GM18505 (cell line): ENCODE measurements around the gene ZMPSTE24.
A peak's percentile ranks its signal among the peaks of the same experiment; 100 is the strongest.
"Not testable (repeated sequence)": the region's sequence is repeated elsewhere in the genome, so short reads cannot be mapped to it uniquely, and the experiment has no call there.

Experiments used
- ATAC-seq: cut with Tn5 transposase; IDR thresholded peaks from one replicate; pipeline ENCODE4 v1.9.1; 2021; ENCODE audit not compliant: unreplicated experiment
- POLR2A ChIP-seq: IDR thresholded peaks from 4 replicates; pipeline ENCODE4 v1.6.1; 2011; ENCODE audit warnings: borderline replicate concordance; ENCODE audit not compliant: insufficient read depth, insufficient read length; ENCODE audit errors: extremely low read depth

ZMPSTE24 gene

GRCh38 chr1:40257688-40258444 is at the start of gene ZMPSTE24:
ZMPSTE24 (plus strand) TSS chr1:40258236; CDS start chr1:40258272, 36 bp downstream.
- ATAC-seq, result peak; percentile 87
- peak; percentile 80 for TF ChIP-seq POLR2A

- no peak for ATAC-seq
- TF ChIP-seq POLR2A, result no peak
Measured at GRCh38 chr1:40210511-40211204, 47.4 kb upstream of the ZMPSTE24 start.

- no peak for TF ChIP-seq POLR2A
- no peak for ATAC-seq
Measured at GRCh38 chr1:40218333-40218732, 39.7 kb upstream of the ZMPSTE24 start.

GRCh38 chr1:40221471-40221905 is 36.5 kb upstream of the ZMPSTE24 start:
- ATAC-seq, result not testable (repeated sequence)

GRCh38 chr1:40221977-40222772 is 35.9 kb upstream of the ZMPSTE24 start:
- no peak for ATAC-seq
- no peak for TF ChIP-seq POLR2A

GRCh38 chr1:40224040-40224439 is 34.0 kb upstream of the ZMPSTE24 start:
- ATAC-seq, result no peak
- TF ChIP-seq POLR2A, result no peak

- no peak for TF ChIP-seq POLR2A
- no peak for ATAC-seq
Measured at GRCh38 chr1:40226192-40226591, 31.8 kb upstream of the ZMPSTE24 start.

GRCh38 chr1:40232444-40232843 is 25.6 kb upstream of the ZMPSTE24 start:
- ATAC-seq, result peak; percentile 90
- no peak for TF ChIP-seq POLR2A

- TF ChIP-seq POLR2A, result no peak
- ATAC-seq, result no peak
Measured at GRCh38 chr1:40239626-40240025, 18.4 kb upstream of the ZMPSTE24 start.

GRCh38 chr1:40240390-40240789 is 17.6 kb upstream of the ZMPSTE24 start:
- ATAC-seq, result no peak
- TF ChIP-seq POLR2A, result no peak

GRCh38 chr1:40241362-40241761 is 16.7 kb upstream of the ZMPSTE24 start:
- no peak for TF ChIP-seq POLR2A
- peak; percentile 11 for ATAC-seq

GRCh38 chr1:40243351-40243750 is 14.7 kb upstream of the ZMPSTE24 start:
- no peak for ATAC-seq
- no peak for TF ChIP-seq POLR2A

GRCh38 chr1:40244138-40244744 is 13.8 kb upstream of the ZMPSTE24 start:
- no peak for TF ChIP-seq POLR2A
- ATAC-seq, result no peak
